Aorta (tissue), 5 donors: ENCODE data around the gene CLIC5. TPM values are rescaled to one million over a fixed set of nuclear protein-coding genes. Genes with fewer than 3 reads are reported as not detected.

ENCODE experiments used
- ATAC-seq: fragments of 200-7000 bp; cut with Tn5 transposase; one replicate; pipeline ENCODE4 v1.9.1; 2022; ENCODE audit warnings: moderate library complexity; ENCODE audit not compliant: low FRiP score
- DNase-seq, 2 donors: peaks; one replicate each; pipeline ENCODE4 v3.0.0-alpha.2; 2020
- H3K27ac ChIP-seq, 2 donors: one replicate each; pipeline ENCODE4 v1.5.1; 2013; ENCODE audit warnings: low read length in 2 of 2, mild to moderate bottlenecking in 2 of 2, moderate library complexity in 2 of 2, control low read depth in 1 of 2, inconsistent platforms in 1 of 2, low read depth in 1 of 2
- H3K27me3 ChIP-seq, 2 donors: one replicate each; pipeline ENCODE4 v1.6.1; 2013; ENCODE audit warnings: control low read depth in 1 of 2, low read length in 1 of 2, mild to moderate bottlenecking in 1 of 2, moderate library complexity in 1 of 2; ENCODE audit not compliant: insufficient read depth in 2 of 2, control insufficient read depth in 1 of 2
- H3K36me3 ChIP-seq, 2 donors: one replicate each; pipeline ENCODE4 v1.6.1; 2013; ENCODE audit warnings: control low read depth in 1 of 2, low read length in 1 of 2, mild to moderate bottlenecking in 1 of 2; ENCODE audit not compliant: insufficient read depth in 2 of 2, control insufficient read depth in 1 of 2
- H3K4me1 ChIP-seq, 2 donors: one replicate each; pipeline ENCODE4 v1.6.1; 2013; ENCODE audit warnings: low read length in 2 of 2, control low read depth in 1 of 2, mild to moderate bottlenecking in 1 of 2, moderate library complexity in 1 of 2; ENCODE audit not compliant: insufficient read depth in 2 of 2, control insufficient read depth in 1 of 2
- H3K4me3 ChIP-seq, 2 donors: one replicate each; pipeline ENCODE4 v1.5.1; 2013; ENCODE audit warnings: low read length in 2 of 2, control low read depth in 1 of 2, mild to moderate bottlenecking in 1 of 2
- H3K9me3 ChIP-seq: one replicate; pipeline ENCODE4 v1.6.1; 2013; ENCODE audit warnings: mild to moderate bottlenecking, low read length; ENCODE audit not compliant: control insufficient read depth
- WGBS, 2 donors: extraction: QIAGEN DNeasy Blood & Tissue Kit; methylation state at CpG; one replicate each; pipeline ENCODE4 v1.1.7; 2013; 5-methylcytosine and 5-hydroxymethylcytosine counted together
- intact Hi-C, 2 donors: fragments of 100-400 bp; cut with DNase I; formaldehyde crosslinking; loops; one replicate each; pipeline versions ENCODE4 v1.14.2 to v1.15.0; 2022
- polyA plus RNA-seq, 2 donors: library from polyadenylated mRNA; stranded (reverse); fragments of 200-250 nt; gene quantifications; one replicate each; pipeline ENCODE4 v1.2.3, GENCODE V29; 2013
- total RNA-seq, 2 donors: library from RNA; stranded (reverse); fragmentation: NEBNext Ultra II Directional; extraction: Animal tissue kit (Norgen Biotek cat#: 25700); gene quantifications; one replicate each; pipeline ENCODE4 v1.2.1, GENCODE V29; 2021
- donor health status: healthy with polysubstance abuse.
- donor health status: Bipolar disorder and iron deficiency.
- donor health status: DM: no; HTN: no; CAD: no.
- donor health status: DM: no; HTN: no; CAD: no.
- donor health status: DM: yes; HTN: yes; CAD: no.

Gene CLIC5
- total and polyA plus RNA-seq, 4 donors = 0.10 to 9.2 (median 4.7) TPM

DNA sequence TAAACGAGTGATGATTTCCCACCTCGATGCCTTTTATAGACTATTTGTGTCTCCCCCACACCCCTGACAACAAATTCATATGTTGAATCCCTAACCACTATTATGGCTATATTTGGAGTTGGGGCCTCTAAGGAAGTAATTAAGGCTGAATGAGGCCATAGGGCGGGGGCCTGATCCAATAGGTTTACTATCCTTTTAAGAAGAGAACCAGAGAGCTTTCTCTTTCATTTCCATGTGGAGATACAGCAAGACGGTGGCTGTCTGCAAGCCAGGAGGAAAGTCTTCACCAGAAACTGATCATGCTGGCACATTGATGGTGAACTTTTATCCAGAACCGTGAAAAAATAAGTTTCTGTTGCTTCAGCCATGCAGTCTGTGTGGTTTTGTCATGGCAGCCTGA, 38.9 kb upstream of the CLIC5 start:
- WGBS, 2 donors = 89 to 91% methylated on average over 5 of the region's 5 CpGs
- Histone ChIP-seq H3K27me3 (no peaks in the 10 kb centered on the region), H3K9me3 (peaks cover 4% of the 10 kb centered on the region), H3K4me3 (no peak overlapping the region), H3K36me3 (no peaks in the 10 kb centered on the region), H3K27ac (no peak overlapping the region), H3K4me1 (no peaks in the 10 kb centered on the region)
- ATAC-seq (no peak), DNase-seq (no peak)
- intact Hi-C loops = no loop called here

DNA sequence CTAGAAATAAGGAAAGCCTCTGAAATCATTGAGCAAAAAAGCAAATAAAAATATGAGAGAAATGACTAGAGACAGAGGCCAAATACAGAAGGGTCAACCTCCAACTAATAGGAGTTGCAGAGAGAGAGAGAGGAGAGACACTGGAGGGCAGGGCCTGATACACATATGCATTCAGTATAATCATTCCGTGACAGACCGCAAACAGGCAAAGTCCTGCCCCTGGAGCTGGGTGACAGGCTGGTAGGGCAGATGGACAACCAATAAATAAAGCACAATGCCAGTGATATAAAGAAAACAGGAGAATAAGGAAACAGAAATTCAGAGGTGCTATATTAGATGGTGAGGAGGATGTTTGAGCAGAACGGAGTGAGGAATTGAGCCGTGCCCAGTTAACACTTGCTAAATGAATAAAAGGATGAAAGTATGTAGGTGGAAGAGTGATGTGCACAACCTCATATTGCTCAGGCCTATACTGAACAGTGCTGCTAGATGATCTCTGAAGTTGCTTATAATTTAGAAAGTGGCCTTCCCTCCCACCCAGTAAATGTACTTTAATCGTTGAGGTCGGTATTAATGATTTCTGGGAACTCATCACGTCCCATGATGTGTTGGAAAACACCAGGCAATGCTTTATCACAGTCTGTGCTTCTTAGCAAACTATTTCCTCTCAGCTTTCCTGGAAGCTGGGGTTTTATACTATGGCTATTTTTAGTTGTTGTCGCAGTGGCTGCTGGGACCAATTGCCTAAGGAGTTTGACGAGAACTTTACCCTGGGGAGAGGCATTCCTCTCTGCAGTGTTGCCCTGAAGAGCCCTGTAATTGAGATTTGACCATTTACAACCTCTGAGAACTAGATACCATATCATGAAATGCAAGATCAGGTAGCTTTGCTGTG, 37.6 kb upstream of the CLIC5 start:
- Histone ChIP-seq H3K27me3 (no peaks in the 10 kb centered on the region), H3K9me3 (peaks cover 2% of the 10 kb centered on the region), H3K36me3 (no peaks in the 10 kb centered on the region), H3K27ac (no peak overlapping the region), H3K4me3 (no peak overlapping the region), H3K4me1 (no peaks in the 10 kb centered on the region)
- ATAC-seq (peak; percentile 40), DNase-seq (no peak)
- 37 to 38% methylated on average over 9 of the region's 9 CpGs for WGBS, 2 donors
- intact Hi-C loops = no loop called here

DNA sequence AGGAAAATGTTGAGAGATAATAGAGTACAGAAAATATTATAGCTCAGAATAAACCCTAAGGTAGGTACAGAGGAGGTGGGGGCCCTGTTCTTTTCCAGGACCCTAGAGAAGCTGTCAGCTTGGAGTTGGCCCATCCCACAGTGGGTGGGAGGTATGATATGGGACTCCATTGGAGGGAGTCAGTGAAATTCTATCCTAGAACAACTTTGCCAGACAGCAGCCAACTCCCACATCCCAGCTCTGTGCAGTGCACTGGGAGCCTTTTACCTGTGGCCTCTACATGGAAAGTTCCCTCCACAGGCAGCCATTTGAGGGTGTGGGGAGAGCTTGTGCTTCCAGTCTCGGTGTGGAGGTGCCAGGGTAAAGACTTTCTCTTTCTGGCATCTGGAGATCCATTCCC, 36.8 kb upstream of the CLIC5 start:
- H3K36me3 ChIP-seq = no peaks in the 10 kb centered on the region
- 85 to 94% methylated on average over 1 of the region's 1 CpG for WGBS, 2 donors
- no peak overlapping the region for H3K4me3 ChIP-seq
- no peak for DNase-seq
- intact Hi-C loops = no loop called here
- no peak for ATAC-seq
- no peaks in the 10 kb centered on the region for H3K4me1 ChIP-seq
- H3K27ac ChIP-seq = no peak overlapping the region
- peaks cover 2% of the 10 kb centered on the region for H3K9me3 ChIP-seq
- no peaks in the 10 kb centered on the region for H3K27me3 ChIP-seq

DNA sequence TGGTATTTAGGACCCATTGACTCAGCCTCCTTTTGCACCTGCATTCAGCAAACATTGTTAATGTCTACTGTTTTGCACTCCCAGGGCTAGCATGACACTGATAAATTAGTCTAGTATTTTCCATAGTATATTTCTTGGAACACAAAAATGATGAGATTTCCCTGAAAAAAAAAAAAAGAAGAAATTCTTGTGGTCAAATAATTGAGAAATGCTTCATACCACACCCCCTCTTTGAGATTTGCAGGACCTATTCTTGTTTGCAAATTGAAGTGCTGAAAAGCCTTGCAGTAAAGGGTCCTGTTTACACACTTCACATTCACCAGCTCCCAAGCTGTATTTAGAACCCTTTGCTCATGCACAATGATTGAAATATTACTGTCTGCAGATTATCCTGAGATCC, 36.3 kb upstream of the CLIC5 start:
- H3K27ac ChIP-seq = no peak overlapping the region
- intact Hi-C loops = no loop called here

DNA sequence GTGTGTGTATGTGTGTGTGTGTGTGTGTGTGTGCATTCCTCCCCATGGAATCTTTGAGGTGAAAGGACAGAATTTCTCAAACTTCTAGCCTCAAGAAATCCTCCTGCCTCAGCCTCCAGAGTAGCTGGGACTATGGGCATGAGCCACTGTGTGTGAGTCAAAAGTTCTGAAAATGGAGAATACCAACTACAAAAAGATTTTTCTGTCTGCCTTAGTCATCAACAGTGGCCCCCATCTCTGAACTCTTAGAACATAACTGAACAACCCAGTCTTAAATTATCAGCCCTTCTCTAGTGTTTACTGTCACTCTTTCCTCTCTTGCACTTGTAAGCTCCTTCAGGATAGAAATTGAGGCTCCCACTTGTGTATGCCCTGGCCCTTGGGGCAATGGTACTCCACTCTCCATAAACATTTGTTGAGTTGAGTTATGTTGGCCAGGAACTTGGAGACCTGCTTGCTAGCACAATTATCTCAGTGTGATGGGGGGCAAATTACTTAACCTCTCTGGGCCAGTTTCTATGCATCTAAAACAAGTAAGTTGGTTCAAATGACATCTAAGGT, 35.3 kb upstream of the CLIC5 start:
- intact Hi-C loops = no loop called here
- DNase-seq (no peak), ATAC-seq (no peak)
- H3K4me1 ChIP-seq = no peaks in the 10 kb centered on the region
- no peaks in the 10 kb centered on the region for H3K36me3 ChIP-seq
- H3K27me3 ChIP-seq = no peaks in the 10 kb centered on the region
- H3K9me3 ChIP-seq = peaks cover 2% of the 10 kb centered on the region
- no peak overlapping the region for H3K4me3 ChIP-seq
- H3K27ac ChIP-seq = no peak overlapping the region

More for the DNA sequence above, 36.3 kb upstream of the CLIC5 start:
- H3K9me3 ChIP-seq = peaks cover 2% of the 10 kb centered on the region
- no peak for ATAC-seq
- no peaks in the 10 kb centered on the region for H3K4me1 ChIP-seq
- H3K4me3 ChIP-seq = no peak overlapping the region
- H3K27me3 ChIP-seq = no peaks in the 10 kb centered on the region
- H3K36me3 ChIP-seq = no peaks in the 10 kb centered on the region
- DNase-seq = no peak

DNA sequence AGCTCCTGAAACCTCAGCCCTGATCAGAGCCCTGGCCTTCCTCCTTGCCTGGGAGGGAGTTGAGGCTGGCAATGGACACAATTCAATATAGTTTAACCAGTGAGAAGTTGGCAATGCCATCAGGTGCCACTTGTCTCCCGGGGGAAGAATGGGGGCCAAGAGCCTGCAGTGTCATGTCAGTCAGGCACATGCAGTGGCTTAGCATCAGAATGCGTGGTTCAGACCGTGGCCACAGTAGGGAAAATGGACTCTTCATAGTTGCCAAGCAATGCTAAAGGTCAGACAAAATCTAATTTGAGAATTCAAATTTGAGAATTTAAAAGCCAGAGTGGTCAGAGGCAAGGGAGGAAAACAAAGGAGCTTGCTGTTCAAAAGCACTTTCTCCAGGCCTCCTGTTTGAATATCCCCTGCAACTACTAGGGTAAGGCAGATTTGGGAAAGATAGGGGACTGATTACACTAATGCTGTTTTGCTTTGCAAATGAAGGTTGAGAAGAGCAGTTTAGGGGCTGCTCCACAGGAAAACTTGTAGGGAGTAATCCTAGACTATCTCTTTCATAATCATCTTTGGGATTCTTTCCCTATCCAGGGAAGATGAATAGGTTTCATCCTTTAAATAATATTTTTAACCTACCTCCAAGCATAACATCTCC, 33.1 kb upstream of the CLIC5 start:
- Histone ChIP-seq H3K36me3 (no peaks in the 10 kb centered on the region), H3K27ac (no peak overlapping the region), H3K4me1 (no peaks in the 10 kb centered on the region), H3K9me3 (peaks cover 2% of the 10 kb centered on the region), H3K27me3 (no peaks in the 10 kb centered on the region), H3K4me3 (no peak overlapping the region)
- WGBS, 2 donors = 84 to 85% methylated on average over 3 of the region's 3 CpGs
- ATAC-seq (no peak), DNase-seq (no peak)
- intact Hi-C loops = no loop called here

DNA sequence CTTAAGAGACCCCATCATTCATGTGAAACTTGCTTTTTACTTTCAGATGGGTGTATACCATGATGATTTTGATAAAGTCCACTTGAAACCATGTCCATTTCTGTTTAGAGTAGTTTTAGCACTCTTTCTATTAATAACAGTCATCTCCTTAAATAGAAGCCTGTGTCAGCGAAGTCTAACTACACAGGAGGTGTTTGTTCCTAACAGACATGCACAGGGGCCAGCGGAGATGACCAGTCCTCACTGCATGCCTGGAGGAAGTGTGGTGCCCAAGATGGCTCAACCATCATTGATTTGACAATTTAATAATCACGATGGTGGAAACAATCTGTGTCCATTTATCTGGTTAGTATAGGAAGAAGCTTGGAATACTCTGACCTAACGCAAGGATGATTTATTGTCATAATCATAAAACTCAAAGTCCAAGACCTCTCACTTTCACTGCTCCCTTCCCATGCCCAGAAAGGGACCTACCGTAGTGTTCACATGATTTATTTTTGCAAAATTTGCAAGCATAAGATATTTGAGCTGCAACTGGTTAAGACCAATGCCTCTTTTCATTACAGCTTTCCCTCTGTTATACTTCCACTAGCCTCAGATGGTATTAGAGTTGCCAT, 31.0 kb upstream of the CLIC5 start:
- DNase-seq (no peak), ATAC-seq (no peak)
- Histone ChIP-seq H3K27me3 (no peaks in the 10 kb centered on the region), H3K4me1 (no peaks in the 10 kb centered on the region), H3K36me3 (no peaks in the 10 kb centered on the region), H3K27ac (no peak overlapping the region), H3K9me3 (peaks cover 2% of the 10 kb centered on the region), H3K4me3 (no peak overlapping the region)
- intact Hi-C loops = no loop called here
- WGBS, 2 donors = 71 to 78% methylated on average over 5 of the region's 5 CpGs

DNA sequence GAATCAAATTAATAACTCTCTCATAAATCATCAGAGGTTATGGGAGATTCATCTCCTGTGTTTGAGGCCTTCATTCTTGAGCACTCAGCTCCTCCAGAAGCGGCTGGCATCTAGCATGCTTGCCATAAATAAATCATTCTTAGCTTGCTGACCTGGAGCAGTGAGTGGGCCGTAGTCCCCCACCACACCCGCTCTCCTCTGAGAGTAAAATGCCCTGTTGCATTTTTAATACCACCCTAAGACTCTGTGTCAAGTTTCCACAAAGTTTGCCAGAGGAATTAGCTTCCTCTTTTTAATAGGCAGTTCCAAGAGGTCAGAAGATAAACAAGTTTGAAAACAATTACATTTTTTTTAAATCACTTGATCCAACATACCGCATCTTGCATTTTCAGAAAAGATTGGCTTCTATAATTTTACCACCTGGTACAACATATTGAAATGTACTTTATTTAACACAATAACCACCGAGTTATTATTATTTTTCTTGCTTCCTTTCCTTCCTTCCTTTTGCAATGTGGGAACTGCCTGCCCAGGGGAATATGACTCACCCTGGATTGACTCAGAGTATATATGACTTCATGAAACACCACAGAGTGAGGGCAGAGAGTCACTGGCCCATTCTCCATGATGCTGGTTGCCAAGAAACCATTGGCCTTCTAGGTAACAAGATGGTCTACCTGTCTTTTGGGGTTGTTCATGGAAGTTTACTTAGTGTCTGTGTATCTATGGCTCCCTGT, 29.4 kb upstream of the CLIC5 start:
- intact Hi-C loops = no loop called here
- ATAC-seq (peak; percentile 84), DNase-seq (peak in 1 of 2 donors; percentile 74)
- Histone ChIP-seq H3K9me3 (peaks cover 3% of the 10 kb centered on the region), H3K4me1 (no peaks in the 10 kb centered on the region), H3K27me3 (no peaks in the 10 kb centered on the region), H3K27ac (no peak overlapping the region), H3K4me3 (no peak overlapping the region), H3K36me3 (no peaks in the 10 kb centered on the region)
- WGBS, 2 donors = 39 to 44% methylated on average over 5 of the region's 5 CpGs
